ENCODE measurements around the gene PTPRG.

Gene PTPRG

GRCh38 chr3:62188681-62189375 is 627.5 kb downstream of the PTPRG start:
- no peaks in the 10 kb centered on the region for H3K9me3 ChIP-seq (ENCODE audit: insufficient read depth, low read depth, low read length)
- H3K36me3 ChIP-seq (ENCODE audit: insufficient read depth, low read length), result peaks cover 37% of the 10 kb centered on the region
- no peaks in the 10 kb centered on the region for H3K27me3 ChIP-seq (ENCODE audit: insufficient read depth, low read length)
- 31% methylated on average over 18 of the region's 18 CpGs for WGBS
- H3K27ac ChIP-seq (ENCODE audit: low read depth, low read length), result no peak overlapping the region
- H3K4me3 ChIP-seq (ENCODE audit: low read length), result no peak overlapping the region
- peaks cover 3% of the 10 kb centered on the region; the same call in 1 of the 2 replicates for H3K4me1 ChIP-seq (ENCODE audit: insufficient read depth, low read length)
- H3K9ac ChIP-seq (ENCODE audit: low read depth, low read length), result no peak overlapping the region

DNA sequence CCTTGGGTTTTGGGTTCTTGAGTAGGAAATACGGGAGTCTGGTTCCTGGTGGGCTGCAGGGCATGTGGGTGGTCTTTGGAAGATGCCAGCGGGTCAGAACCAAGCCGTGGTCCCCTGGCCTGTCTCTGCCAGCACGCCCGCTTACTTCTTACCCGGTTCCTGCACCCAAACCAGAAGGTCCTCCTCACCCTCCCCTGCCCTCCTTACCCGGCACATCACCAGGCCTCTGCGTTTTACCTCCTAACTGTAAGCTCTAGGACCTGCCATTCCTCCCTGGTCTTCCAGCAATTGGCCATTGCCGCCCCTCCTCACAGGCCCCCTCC is 628.0 kb downstream of the PTPRG start:
- H3K36me3 ChIP-seq (ENCODE audit: insufficient read depth, low read length), result peaks cover 40% of the 10 kb centered on the region
- H3K4me1 ChIP-seq (ENCODE audit: insufficient read depth, low read length), result peaks cover 3% of the 10 kb centered on the region; the same call in 1 of the 2 replicates
- H3K4me3 ChIP-seq (ENCODE audit: low read length), result no peak overlapping the region
- H3K9ac ChIP-seq (ENCODE audit: low read depth, low read length), result no peak overlapping the region
- no peaks in the 10 kb centered on the region for H3K9me3 ChIP-seq (ENCODE audit: insufficient read depth, low read depth, low read length)
- WGBS, result 90% methylated on average over 9 of the region's 9 CpGs
- H3K27me3 ChIP-seq (ENCODE audit: insufficient read depth, low read length), result no peaks in the 10 kb centered on the region
- H3K27ac ChIP-seq (ENCODE audit: low read depth, low read length), result no peak overlapping the region

DNA sequence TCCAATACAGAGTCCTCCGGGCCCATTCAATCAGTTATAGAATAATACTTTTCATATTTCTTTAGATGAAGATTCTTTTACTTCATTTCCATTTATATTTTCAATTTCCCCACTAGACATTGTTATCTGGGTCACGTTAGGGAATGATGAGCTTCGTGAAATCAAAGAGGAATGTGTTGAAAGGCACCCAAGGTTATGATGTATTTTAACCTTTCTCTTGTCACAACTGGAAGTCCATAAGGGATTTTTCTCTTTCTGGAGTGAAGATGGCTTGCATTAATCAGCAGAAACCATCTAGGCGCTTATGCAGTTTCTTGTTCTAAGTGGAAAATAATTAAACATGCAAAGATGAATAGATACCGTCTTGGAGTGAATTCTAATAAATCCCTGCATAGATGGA is 631.5 kb downstream of the PTPRG start:
- Histone ChIP-seq H3K4me1 (ENCODE audit: insufficient read depth, low read length) (peaks cover 5% of the 10 kb centered on the region; the same call in 1 of the 2 replicates), H3K9me3 (ENCODE audit: insufficient read depth, low read depth, low read length) (no peaks in the 10 kb centered on the region), H3K27me3 (ENCODE audit: insufficient read depth, low read length) (no peaks in the 10 kb centered on the region), H3K36me3 (ENCODE audit: insufficient read depth, low read length) (peaks cover 60% of the 10 kb centered on the region), H3K27ac (ENCODE audit: low read depth, low read length) (no peak overlapping the region), H3K4me3 (ENCODE audit: low read length) (no peak overlapping the region), H3K9ac (ENCODE audit: low read depth, low read length) (no peak overlapping the region)
- WGBS, result 89% methylated on average over 4 of the region's 5 CpGs

DNA sequence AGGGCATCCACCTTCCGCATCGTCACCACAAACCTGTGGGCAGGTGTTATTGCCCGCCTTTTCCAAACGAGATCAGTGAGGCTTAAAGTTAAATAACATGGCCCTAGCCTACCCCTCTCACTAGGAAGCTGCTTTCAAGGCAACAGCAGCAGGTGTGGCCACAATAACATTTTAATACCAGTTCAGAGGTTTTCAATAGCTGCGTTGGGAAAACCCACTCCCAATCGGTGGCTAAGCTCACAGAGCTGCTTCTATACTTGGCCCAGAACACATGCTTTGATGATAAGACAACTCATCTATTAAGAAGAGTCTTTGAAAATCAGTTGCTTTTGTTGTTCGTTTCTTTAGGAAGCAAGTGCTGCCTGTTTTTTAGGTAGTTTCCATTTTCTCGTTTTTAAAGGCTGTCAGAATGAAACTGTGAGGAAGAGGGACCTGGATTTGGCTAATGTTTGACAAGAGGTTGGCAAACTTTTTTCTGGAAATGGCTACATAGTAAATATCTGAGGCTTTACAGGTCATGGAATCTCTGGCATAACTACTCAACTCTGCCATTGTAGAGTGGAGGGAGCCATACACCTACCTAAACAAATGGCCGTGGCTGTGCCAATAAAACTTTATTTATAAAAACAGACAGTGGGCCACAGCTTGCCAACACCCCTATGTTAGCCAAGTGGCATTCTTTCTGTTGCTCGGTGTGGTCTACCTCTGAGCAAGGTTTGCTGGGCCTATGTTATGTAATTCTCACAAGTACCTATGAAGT is 632.4 kb downstream of the PTPRG start:
- 93% methylated on average over 10 of the region's 10 CpGs for WGBS
- Histone ChIP-seq H3K4me1 (ENCODE audit: insufficient read depth, low read length) (peaks cover 5% of the 10 kb centered on the region; the same call in 1 of the 2 replicates), H3K4me3 (ENCODE audit: low read length) (no peak overlapping the region), H3K9ac (ENCODE audit: low read depth, low read length) (no peak overlapping the region), H3K9me3 (ENCODE audit: insufficient read depth, low read depth, low read length) (no peaks in the 10 kb centered on the region), H3K27me3 (ENCODE audit: insufficient read depth, low read length) (no peaks in the 10 kb centered on the region), H3K27ac (ENCODE audit: low read depth, low read length) (no peak overlapping the region), H3K36me3 (ENCODE audit: insufficient read depth, low read length) (peaks cover 68% of the 10 kb centered on the region)

- no peak overlapping the region for H3K4me3 ChIP-seq (ENCODE audit: low read length)
- 97% methylated on average over 4 of the region's 5 CpGs for WGBS
- no peak overlapping the region for H3K9ac ChIP-seq (ENCODE audit: low read depth, low read length)
- H3K36me3 ChIP-seq (ENCODE audit: insufficient read depth, low read length), result peaks cover 62% of the 10 kb centered on the region
- no peaks in the 10 kb centered on the region for H3K9me3 ChIP-seq (ENCODE audit: insufficient read depth, low read depth, low read length)
- H3K27me3 ChIP-seq (ENCODE audit: insufficient read depth, low read length), result no peaks in the 10 kb centered on the region
- no peak overlapping the region for H3K27ac ChIP-seq (ENCODE audit: low read depth, low read length)
- H3K4me1 ChIP-seq (ENCODE audit: insufficient read depth, low read length), result 0 out of 2 replicates have a peak, but pooled peaks cover 2% of the 10 kb centered on the region
These were observed 636.1 kb downstream of the PTPRG start for GRCh38 chr3:62197350-62198012.

- 91% methylated on average over 3 of the region's 3 CpGs for WGBS
- Histone ChIP-seq H3K27me3 (ENCODE audit: insufficient read depth, low read length) (no peaks in the 10 kb centered on the region), H3K4me3 (ENCODE audit: low read length) (no peak overlapping the region), H3K27ac (ENCODE audit: low read depth, low read length) (no peak overlapping the region), H3K36me3 (ENCODE audit: insufficient read depth, low read length) (peaks cover 64% of the 10 kb centered on the region), H3K9me3 (ENCODE audit: insufficient read depth, low read depth, low read length) (no peaks in the 10 kb centered on the region), H3K4me1 (ENCODE audit: insufficient read depth, low read length) (0 out of 2 replicates have a peak, but pooled peaks cover 2% of the 10 kb centered on the region), H3K9ac (ENCODE audit: low read depth, low read length) (no peak overlapping the region)
These were observed 637.8 kb downstream of the PTPRG start for GRCh38 chr3:62199126-62199525.

DNA sequence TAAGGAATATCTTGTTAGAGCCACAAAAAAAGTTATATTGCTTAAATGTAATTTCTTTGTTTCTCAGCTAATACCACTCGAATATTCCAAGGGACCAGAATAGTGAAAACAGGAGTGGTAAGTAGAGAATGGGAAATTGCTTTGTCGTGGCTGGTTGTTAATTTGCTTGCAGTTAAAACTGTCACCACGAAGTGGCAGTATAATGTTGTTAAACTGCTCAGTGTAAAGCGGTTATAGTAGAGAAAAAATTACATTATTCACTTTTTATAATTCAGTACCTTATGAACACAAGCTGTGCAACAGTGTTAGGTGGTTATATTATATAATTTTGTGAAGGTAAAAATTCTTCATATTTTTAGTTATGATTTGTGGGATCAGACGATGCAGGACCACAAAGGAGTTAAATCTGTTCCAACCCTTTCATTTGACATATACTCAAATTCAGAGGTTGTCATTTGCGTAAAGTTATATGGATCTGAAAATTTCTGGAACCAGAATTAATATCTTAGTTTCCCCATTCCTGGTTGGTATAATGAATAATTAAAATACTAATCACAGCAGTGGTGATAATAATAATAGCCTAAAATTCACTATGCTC is 640.2 kb downstream of the PTPRG start:
- WGBS, result 29% methylated on average over 3 of the region's 6 CpGs
- Histone ChIP-seq H3K36me3 (ENCODE audit: insufficient read depth, low read length) (peaks cover 56% of the 10 kb centered on the region), H3K9me3 (ENCODE audit: insufficient read depth, low read depth, low read length) (no peaks in the 10 kb centered on the region)

DNA sequence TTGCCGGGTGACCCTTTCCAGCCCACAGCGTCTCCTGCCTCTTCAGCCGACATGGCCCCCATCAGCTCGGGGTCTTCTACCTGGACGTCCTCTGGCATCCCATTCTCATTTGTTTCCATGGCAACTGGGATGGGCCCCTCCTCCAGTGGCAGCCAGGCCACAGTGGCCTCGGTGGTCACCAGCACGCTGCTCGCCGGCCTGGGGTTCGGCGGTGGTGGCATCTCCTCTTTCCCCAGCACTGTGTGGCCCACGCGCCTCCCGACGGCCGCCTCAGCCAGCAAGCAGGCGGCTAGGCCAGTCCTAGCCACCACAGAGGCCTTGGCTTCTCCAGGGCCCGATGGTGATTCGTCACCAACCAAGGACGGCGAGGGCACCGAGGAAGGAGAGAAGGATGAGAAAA is 641.8 kb downstream of the PTPRG start:
- H3K36me3 ChIP-seq (ENCODE audit: insufficient read depth, low read length), result peaks cover 48% of the 10 kb centered on the region
- no peaks in the 10 kb centered on the region for H3K9me3 ChIP-seq (ENCODE audit: insufficient read depth, low read depth, low read length)
- H3K27me3 ChIP-seq (ENCODE audit: insufficient read depth, low read length), result no peaks in the 10 kb centered on the region
- no peak overlapping the region for H3K4me3 ChIP-seq (ENCODE audit: low read length)
- no peaks in the 10 kb centered on the region for H3K4me1 ChIP-seq (ENCODE audit: insufficient read depth, low read length)
- H3K27ac ChIP-seq (ENCODE audit: low read depth, low read length), result no peak overlapping the region
- WGBS, result 95% methylated on average over 22 of the region's 22 CpGs
- no peak overlapping the region for H3K9ac ChIP-seq (ENCODE audit: low read depth, low read length)

More for the DNA sequence above, 640.2 kb downstream of the PTPRG start:
- H3K9ac ChIP-seq (ENCODE audit: low read depth, low read length), result no peak overlapping the region
- no peak overlapping the region for H3K4me3 ChIP-seq (ENCODE audit: low read length)
- no peaks in the 10 kb centered on the region for H3K4me1 ChIP-seq (ENCODE audit: insufficient read depth, low read length)
- H3K27me3 ChIP-seq (ENCODE audit: insufficient read depth, low read length), result no peaks in the 10 kb centered on the region
- H3K27ac ChIP-seq (ENCODE audit: low read depth, low read length), result no peak overlapping the region

- no peaks in the 10 kb centered on the region for H3K4me1 ChIP-seq (ENCODE audit: insufficient read depth, low read length)
- peaks cover 47% of the 10 kb centered on the region for H3K36me3 ChIP-seq (ENCODE audit: insufficient read depth, low read length)
- no peak overlapping the region for H3K9ac ChIP-seq (ENCODE audit: low read depth, low read length)
- H3K27me3 ChIP-seq (ENCODE audit: insufficient read depth, low read length), result no peaks in the 10 kb centered on the region
- H3K4me3 ChIP-seq (ENCODE audit: low read length), result no peak overlapping the region
- H3K9me3 ChIP-seq (ENCODE audit: insufficient read depth, low read depth, low read length), result no peaks in the 10 kb centered on the region
- no peak overlapping the region for H3K27ac ChIP-seq (ENCODE audit: low read depth, low read length)
- WGBS, result 96% methylated on average over 19 of the region's 19 CpGs
These were observed 642.2 kb downstream of the PTPRG start for GRCh38 chr3:62203561-62203960.

GRCh38 chr3:62207197-62207596 is 645.8 kb downstream of the PTPRG start:
- Histone ChIP-seq H3K4me3 (ENCODE audit: low read length) (no peak overlapping the region), H3K36me3 (ENCODE audit: insufficient read depth, low read length) (peaks cover 35% of the 10 kb centered on the region), H3K27ac (ENCODE audit: low read depth, low read length) (no peak overlapping the region), H3K9me3 (ENCODE audit: insufficient read depth, low read depth, low read length) (no peaks in the 10 kb centered on the region), H3K4me1 (ENCODE audit: insufficient read depth, low read length) (no peaks in the 10 kb centered on the region), H3K9ac (ENCODE audit: low read depth, low read length) (no peak overlapping the region), H3K27me3 (ENCODE audit: insufficient read depth, low read length) (no peaks in the 10 kb centered on the region)
- 96% methylated on average over 2 of the region's 3 CpGs for WGBS

- no peaks in the 10 kb centered on the region for H3K4me1 ChIP-seq (ENCODE audit: insufficient read depth, low read length)
- WGBS, result 87% methylated on average over 4 of the region's 4 CpGs
- H3K36me3 ChIP-seq (ENCODE audit: insufficient read depth, low read length), result peaks cover 23% of the 10 kb centered on the region
- H3K9me3 ChIP-seq (ENCODE audit: insufficient read depth, low read depth, low read length), result no peaks in the 10 kb centered on the region
- H3K27ac ChIP-seq (ENCODE audit: low read depth, low read length), result no peak overlapping the region
- no peaks in the 10 kb centered on the region for H3K27me3 ChIP-seq (ENCODE audit: insufficient read depth, low read length)
- H3K4me3 ChIP-seq (ENCODE audit: low read length), result no peak overlapping the region
- no peak overlapping the region for H3K9ac ChIP-seq (ENCODE audit: low read depth, low read length)
These were observed 647.0 kb downstream of the PTPRG start for GRCh38 chr3:62208385-62208784.

Data from HUES64 (cell line).